Left kidney (tissue), 2 donors: ENCODE results near the gene THAP6. TPM values are rescaled to one million over a fixed set of nuclear protein-coding genes. Genes with fewer than 3 reads are reported as not detected.

Source experiments
- DNase-seq: peaks from one replicate; pipeline ENCODE4 v3.0.0-alpha.2; 2013
- polyA plus RNA-seq: library from polyadenylated mRNA; unstranded; fragments of 120-200 nt; gene quantifications from one replicate; pipeline ENCODE4 v1.2.1, GENCODE V29; 2013; ENCODE audit not compliant: insufficient read length

Gene THAP6
- polyA plus RNA-seq, 1 donor, result 36.6 TPM

DNA sequence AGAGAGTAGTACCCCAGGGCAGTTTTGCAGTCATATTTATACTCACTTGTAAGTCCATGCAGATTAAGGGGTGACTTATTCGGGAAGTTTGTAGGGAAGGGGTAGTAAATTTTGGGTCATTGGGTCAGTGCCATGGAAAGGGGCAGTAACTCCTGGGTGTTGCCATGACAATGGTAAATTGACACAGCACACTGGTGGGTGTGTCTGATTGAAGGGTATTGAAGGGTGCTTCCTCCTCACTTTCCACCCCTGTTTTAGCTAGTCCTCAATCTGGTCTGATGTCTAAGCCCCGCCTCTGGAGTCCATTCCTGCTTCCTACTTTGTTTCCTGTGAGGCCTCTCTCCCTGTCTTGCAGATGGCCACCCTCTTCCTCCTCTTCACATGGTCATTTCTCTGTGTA is 53.5 kb downstream of the THAP6 start:
- DNase-seq, result no peak

Other genes starting within 250 kb of the THAP6 start
- gene RCHY1, start 70 bp upstream of the THAP6 start, polyA plus RNA-seq, result 55.0 TPM
- gene ODAPH, start 41.6 kb downstream of the THAP6 start, polyA plus RNA-seq, result not detected
- 18.0 TPM for gene CDKL2, start 116.1 kb downstream of the THAP6 start, polyA plus RNA-seq
- gene G3BP2, start 158.9 kb downstream of the THAP6 start, polyA plus RNA-seq, result 205 TPM
- gene USO1, start 210.1 kb downstream of the THAP6 start, polyA plus RNA-seq, result 99.3 TPM